Uterus (tissue), 2 donors: ENCODE data around the gene NUDT1.
A peak's percentile ranks its signal among the peaks of the same experiment; 100 is the strongest.

Experiments used
- POLR2A ChIP-seq, 2 donors: fragments of 450-650 bp; IDR thresholded peaks; one replicate each; pipeline ENCODE4 v1.6.1; 2016; ENCODE audit warnings: antibody characterized with exemption in 2 of 2, mild to moderate bottlenecking in 1 of 2, moderate library complexity in 1 of 2
- TF ChIP-seq, protein P1 (sequence below), 4 experiments: fragments of 200-600 bp in 2 of 4; fragments of 450-650 bp in 2 of 4; sonication (generic) in 2 of 4; IDR thresholded peaks; one replicate each; pipeline ENCODE4 v1.5.1; 2016 to 2019; ENCODE audit warnings: antibody characterized with exemption in 4 of 4, mild to moderate bottlenecking in 2 of 4, moderate library complexity in 1 of 4

DNA sequence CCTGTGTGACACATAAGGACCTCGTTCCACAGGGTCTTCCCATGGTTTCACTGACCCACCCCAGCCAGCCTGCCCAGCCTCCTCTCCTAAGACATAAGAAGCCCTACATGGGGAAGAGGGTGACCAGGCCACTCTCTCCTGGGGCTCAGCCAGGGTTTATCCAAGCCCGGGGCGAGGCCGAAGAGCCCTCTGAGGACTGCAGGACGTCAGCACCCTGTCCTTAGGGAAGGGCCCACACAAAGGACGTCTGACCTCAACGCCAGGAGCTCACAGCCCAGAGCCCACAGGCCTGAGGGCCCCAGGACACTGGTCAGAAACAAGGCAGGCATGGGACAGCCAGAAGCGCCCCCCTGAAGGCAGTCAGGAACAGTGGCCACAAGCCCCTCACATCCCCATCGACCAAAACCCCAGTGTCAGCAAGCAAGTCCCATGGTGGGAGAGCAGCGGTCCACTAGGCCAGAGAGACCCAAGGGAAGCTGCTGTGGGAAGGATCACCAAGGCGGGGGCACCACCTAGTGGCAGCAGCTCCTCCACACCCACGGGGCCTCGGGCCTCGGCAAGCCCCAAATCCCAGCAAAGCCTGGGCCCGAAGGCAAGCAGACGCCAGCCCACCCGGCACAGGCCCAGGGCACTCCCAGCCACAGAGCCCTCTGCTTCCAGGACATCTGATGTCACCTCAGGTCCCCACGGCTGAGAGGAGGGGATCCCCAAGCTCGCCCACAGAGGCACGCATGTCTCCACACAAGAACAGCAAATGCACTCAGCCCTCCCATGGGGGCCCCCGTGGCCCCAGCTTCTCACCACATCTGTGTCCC is 32.7 kb upstream of the NUDT1 start:
- TF ChIP-seq, protein P1, sequence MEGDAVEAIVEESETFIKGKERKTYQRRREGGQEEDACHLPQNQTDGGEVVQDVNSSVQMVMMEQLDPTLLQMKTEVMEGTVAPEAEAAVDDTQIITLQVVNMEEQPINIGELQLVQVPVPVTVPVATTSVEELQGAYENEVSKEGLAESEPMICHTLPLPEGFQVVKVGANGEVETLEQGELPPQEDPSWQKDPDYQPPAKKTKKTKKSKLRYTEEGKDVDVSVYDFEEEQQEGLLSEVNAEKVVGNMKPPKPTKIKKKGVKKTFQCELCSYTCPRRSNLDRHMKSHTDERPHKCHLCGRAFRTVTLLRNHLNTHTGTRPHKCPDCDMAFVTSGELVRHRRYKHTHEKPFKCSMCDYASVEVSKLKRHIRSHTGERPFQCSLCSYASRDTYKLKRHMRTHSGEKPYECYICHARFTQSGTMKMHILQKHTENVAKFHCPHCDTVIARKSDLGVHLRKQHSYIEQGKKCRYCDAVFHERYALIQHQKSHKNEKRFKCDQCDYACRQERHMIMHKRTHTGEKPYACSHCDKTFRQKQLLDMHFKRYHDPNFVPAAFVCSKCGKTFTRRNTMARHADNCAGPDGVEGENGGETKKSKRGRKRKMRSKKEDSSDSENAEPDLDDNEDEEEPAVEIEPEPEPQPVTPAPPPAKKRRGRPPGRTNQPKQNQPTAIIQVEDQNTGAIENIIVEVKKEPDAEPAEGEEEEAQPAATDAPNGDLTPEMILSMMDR (IDR thresholded peaks at IDR 0.05), result peak; percentile 66 to 87 (median 78)
- TF ChIP-seq POLR2A (IDR thresholded peaks at IDR 0.05), result no peak
